IMR-90 (cell line): ENCODE measurements around the gene FAM20A. TPM values are rescaled to one million over a fixed set of nuclear protein-coding genes. Genes with fewer than 3 reads are reported as not detected.

Experiments
- ATAC-seq: fragments of 200-7000 bp; cut with Tn5 transposase; 2 replicates; pipeline ENCODE4 v1.9.1; 2020; ENCODE audit warnings: low read depth, mild to moderate bottlenecking, moderate library complexity
- BruUV-seq: library from RNA; stranded (reverse); fragments of 400-500 nt; replicated peaks from 2 replicates; lab custom pipeline; 2021; lab: Mats Ljungman, UMichigan
- CTCF ChIA-PET: fragments of 300-600 bp; formaldehyde crosslinking; extraction: SDS; loops from one replicate; lab custom pipeline; 2021; ENCODE audit warnings: antibody characterized with exemption; lab: Yijun Ruan, JAX
- POLR2A ChIA-PET: fragments of 300-600 bp; sonication (Branson Sonifier 250); formaldehyde crosslinking; loops from one replicate; lab custom pipeline; 2022; ENCODE audit warnings: antibody characterized with exemption; ENCODE audit not compliant: unreplicated experiment; lab: Charles Lee
- DNase-seq: peaks from one replicate; pipeline ENCODE4 v3.0.0; 2013
- H2AFZ ChIP-seq: replicated peaks from 2 replicates; pipeline ENCODE3; 2013; ENCODE audit warnings: low read length, mild to moderate bottlenecking; ENCODE audit not compliant: poor library complexity
- H2AK5ac ChIP-seq: 2 replicates; pipeline ENCODE4 v1.6.1; 2013; ENCODE audit warnings: low read depth, low read length, inconsistent platforms
- H2AK9ac ChIP-seq: replicated peaks from 2 replicates; pipeline ENCODE3; 2013; ENCODE audit warnings: mild to moderate bottlenecking, low read depth, low read length, moderate library complexity; ENCODE audit not compliant: poor library complexity
- H2BK120ac ChIP-seq: 2 replicates; pipeline ENCODE4 v1.6.1; 2013; ENCODE audit warnings: low read depth, low read length, inconsistent platforms
- H2BK15ac ChIP-seq: 3 replicates; pipeline ENCODE4 v1.6.1; 2013; ENCODE audit warnings: low read depth, low read length, inconsistent platforms
- H2BK20ac ChIP-seq: 2 replicates; pipeline ENCODE4 v1.6.1; 2013; ENCODE audit warnings: low read depth, mild to moderate bottlenecking, inconsistent platforms, low read length, moderate library complexity
- H2BK5ac ChIP-seq: 2 replicates; pipeline ENCODE4 v1.6.1; 2013; ENCODE audit warnings: mild to moderate bottlenecking, low read depth, low read length, inconsistent platforms; ENCODE audit not compliant: poor library complexity, severe bottlenecking
- H3K14ac ChIP-seq: replicated peaks from 2 replicates; pipeline ENCODE4 v1.6.1; 2013; ENCODE audit warnings: low read depth, low read length, inconsistent platforms
- H3K18ac ChIP-seq: 2 replicates; pipeline ENCODE4 v1.6.1; 2013; ENCODE audit warnings: low read depth, low read length, control low read depth
- H3K23ac ChIP-seq: 2 replicates; pipeline ENCODE4 v1.6.1; 2013; ENCODE audit warnings: low read depth, low read length, inconsistent platforms
- H3K27ac ChIP-seq: 2 replicates; pipeline ENCODE4 v1.5.1; 2013; ENCODE audit warnings: mild to moderate bottlenecking, control low read depth, low read length; ENCODE audit not compliant: insufficient read depth
- H3K27me3 ChIP-seq: 2 replicates; pipeline ENCODE4 v1.6.1; 2013; ENCODE audit warnings: low read length; ENCODE audit not compliant: control insufficient read depth, insufficient read depth
- H3K36me3 ChIP-seq: 2 replicates; pipeline ENCODE4 v1.6.1; 2013; ENCODE audit warnings: low read length, mixed read lengths; ENCODE audit not compliant: control insufficient read depth, insufficient read depth
- H3K4ac ChIP-seq: 2 replicates; pipeline ENCODE4 v1.6.1; 2013; ENCODE audit warnings: low read depth, low read length, inconsistent platforms
- H3K4me1 ChIP-seq: 2 replicates; pipeline ENCODE4 v1.6.1; 2013; ENCODE audit warnings: low read length, mixed read lengths; ENCODE audit not compliant: control insufficient read depth, insufficient read depth
- H3K4me2 ChIP-seq: 2 replicates; pipeline ENCODE4 v1.6.1; 2013; ENCODE audit warnings: low read depth, mild to moderate bottlenecking, control low read depth, low read length, moderate library complexity
- H3K4me3 ChIP-seq: 2 replicates; pipeline ENCODE4 v1.5.1; 2013; ENCODE audit warnings: low read depth, mild to moderate bottlenecking, control low read depth, low read length, moderate library complexity; ENCODE audit not compliant: insufficient read depth
- H3K56ac ChIP-seq: 2 replicates; pipeline ENCODE4 v1.6.1; 2013; ENCODE audit warnings: low read length, inconsistent platforms; ENCODE audit not compliant: insufficient read depth; ENCODE audit errors: extremely low read depth
- H3K79me1 ChIP-seq, 2 experiments: 2 replicates each; pipeline ENCODE4 v1.6.1; 2013; ENCODE audit warnings: low read length in 2 of 2, inconsistent platforms in 1 of 2, low read depth in 1 of 2
- H3K9ac ChIP-seq: 2 replicates; pipeline ENCODE4 v1.6.1; 2013; ENCODE audit warnings: low read depth, low read length, control low read depth
- H3K9me1 ChIP-seq: 2 replicates; pipeline ENCODE4 v1.6.1; 2013; ENCODE audit warnings: low read length, inconsistent platforms; ENCODE audit not compliant: insufficient read depth
- H3K9me3 ChIP-seq: 2 replicates; pipeline ENCODE4 v1.6.1; 2013; ENCODE audit warnings: low read length; ENCODE audit not compliant: control insufficient read depth, insufficient read depth
- H4K20me1 ChIP-seq: 2 replicates; pipeline ENCODE4 v1.6.1; 2013; ENCODE audit warnings: low read length, inconsistent platforms; ENCODE audit not compliant: insufficient read depth
- H4K5ac ChIP-seq: 2 replicates; pipeline ENCODE4 v1.6.1; 2013; ENCODE audit warnings: mild to moderate bottlenecking, low read depth, low read length, control low read depth
- H4K8ac ChIP-seq, 2 experiments: 2 replicates each; pipeline ENCODE4 v1.6.1; 2013; ENCODE audit warnings: low read depth in 2 of 2, low read length in 2 of 2, control low read depth in 1 of 2, inconsistent platforms in 1 of 2
- H4K91ac ChIP-seq: 2 replicates; pipeline ENCODE4 v1.6.1; 2013; ENCODE audit warnings: low read depth, low read length, inconsistent platforms; ENCODE audit not compliant: insufficient read depth
- BHLHE40 ChIP-seq: fragments of 150-350 bp; IDR thresholded peaks from 2 replicates; pipeline ENCODE4 v1.6.1; 2016; ENCODE audit warnings: mild to moderate bottlenecking, low read depth, low read length
- CEBPB ChIP-seq: IDR thresholded peaks from 2 replicates; pipeline ENCODE4 v1.6.1; 2012; ENCODE audit warnings: low read depth, low read length, improper control_type of control experiment
- CHD1 ChIP-seq: IDR thresholded peaks from 2 replicates; pipeline ENCODE4 v1.6.1; 2012; ENCODE audit warnings: low read depth, low read length, improper control_type of control experiment
- FOS ChIP-seq: fragments of 150-350 bp; IDR thresholded peaks from 2 replicates; pipeline ENCODE4 v1.6.1; 2016; ENCODE audit warnings: low read depth, low read length
- MAFK ChIP-seq: IDR thresholded peaks from 2 replicates; pipeline ENCODE4 v1.6.1; 2012; ENCODE audit warnings: low read depth, low read length, improper control_type of control experiment
- MAZ ChIP-seq: IDR thresholded peaks from 2 replicates; pipeline ENCODE4 v1.6.1; 2012; ENCODE audit warnings: low read depth, mild to moderate bottlenecking, low read length, improper control_type of control experiment, moderate library complexity, borderline replicate concordance
- NFE2L2 ChIP-seq: fragments of 150-350 bp; IDR thresholded peaks from 2 replicates; pipeline ENCODE4 v1.6.1; 2016; ENCODE audit warnings: low read depth, mild to moderate bottlenecking, low read length
- POLR2A ChIP-seq: IDR thresholded peaks from 2 replicates; pipeline ENCODE4 v1.6.1; 2012; ENCODE audit warnings: mild to moderate bottlenecking, low read depth, low read length
- RCOR1 ChIP-seq: IDR thresholded peaks from 2 replicates; pipeline ENCODE4 v1.6.1; 2012; ENCODE audit warnings: mild to moderate bottlenecking, low read length, improper control_type of control experiment; ENCODE audit not compliant: insufficient replicate concordance
- WGBS, 2 experiments: methylation state at CpG; one replicate each; pipeline versions ENCODE4 v1.1.5 to v1.1.7; 2013; ENCODE audit warnings: missing lambda C conversion rate in 2 of 2; ENCODE audit not compliant: insufficient read length in 1 of 2; ENCODE audit errors: extremely low coverage in 2 of 2; 5-methylcytosine and 5-hydroxymethylcytosine counted together
- dilution Hi-C: fragments of 300-500 bp; cut with HindIII; formaldehyde crosslinking; loops from one replicate; pipeline ENCODE4 v1.14.3; 2018; ENCODE audit warnings: low sequenced_read_pairs; ENCODE audit not compliant: unreplicated experiment
- in situ Hi-C: fragments of 300-500 bp; cut with MboI; formaldehyde crosslinking; loops from 3 replicates; pipeline ENCODE4 v1.14.3; 2019; ENCODE audit warnings: low sequenced_read_pairs, inconsistent platforms, mixed read lengths
- intact Hi-C: fragments of 100-400 bp; cut with micrococcal nuclease; formaldehyde crosslinking; loops from 2 replicates; pipeline ENCODE4 v1.10.0; 2022
- polyA plus RNA-seq, 3 experiments: library from polyadenylated mRNA; depleted of rRNA; stranded (reverse); fragments of >200 nt; gene quantifications; 2 replicates each; pipeline ENCODE4 v1.2.3, GENCODE V29; 2012; ENCODE audit warnings: low replicate concordance in 1 of 3
- total RNA-seq: library from RNA; depleted of rRNA; stranded (reverse); fragments of >200 nt; gene quantifications from 2 replicates; pipeline ENCODE4 v1.2.3, GENCODE V29; 2012
- TF ChIP-seq, protein P1 (sequence below): fragments of 150-350 bp; IDR thresholded peaks from 2 replicates; pipeline ENCODE4 v1.6.1; 2017; ENCODE audit warnings: mild to moderate bottlenecking, antibody characterized with exemption, low read length, low read depth
- TF ChIP-seq, protein P2 (sequence below): fragments of 150-350 bp; IDR thresholded peaks from 2 replicates; pipeline ENCODE4 v1.6.1; 2016; ENCODE audit warnings: low read depth, mild to moderate bottlenecking, low read length, moderate library complexity, borderline replicate concordance
- TF ChIP-seq, protein P3 (sequence below): conservative IDR thresholded peaks from 2 replicates; pipeline ENCODE4 v1.5.1; 2012; ENCODE audit warnings: mild to moderate bottlenecking, low read depth, low read length, improper control_type of control experiment

FAM20A gene
- total and polyA plus RNA-seq, 2 of the 4 experiments (the other 2 are of a cell fraction), result not detected

DNA sequence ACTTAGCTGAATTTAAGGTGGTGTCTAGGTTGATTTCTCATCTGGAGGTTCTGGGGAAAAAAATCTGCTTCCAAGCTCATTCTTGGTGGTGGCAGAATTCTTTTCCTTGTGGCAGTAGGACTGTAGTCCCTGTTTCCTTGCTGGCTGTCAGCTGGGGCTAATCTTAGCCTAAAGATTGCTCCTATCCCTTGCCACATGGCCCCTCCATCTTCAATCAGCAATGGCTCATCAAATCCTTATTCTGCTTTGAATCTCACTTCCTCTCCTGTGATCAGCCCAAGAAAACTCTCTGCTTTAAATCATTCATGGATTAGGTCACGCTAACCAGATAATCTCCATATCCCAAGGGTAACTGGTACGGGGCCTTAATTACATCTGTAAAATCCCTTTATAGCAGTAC, 6.6 kb downstream of the FAM20A start:
- POLR2A ChIA-PET, result no interaction called here
- dilution Hi-C loops, result no loop called here
- CTCF ChIA-PET, result no interaction called here

More for the DNA sequence above, 6.6 kb downstream of the FAM20A start:
- no peaks in the 10 kb centered on the region for H3K9me3 ChIP-seq
- H3K4me1 ChIP-seq, result no peaks in the 10 kb centered on the region
- no peak overlapping the region for H3K56ac ChIP-seq
- in situ Hi-C loops, result no loop called here
- H3K23ac ChIP-seq, result no peak overlapping the region
- no peak overlapping the region for H2BK20ac ChIP-seq
- H2AK9ac ChIP-seq, result no peak overlapping the region
- peaks cover 18% of the 10 kb centered on the region for H3K27me3 ChIP-seq
- ATAC-seq, result no peak
- H3K9me1 ChIP-seq, result no peaks in the 10 kb centered on the region
- no peak overlapping the region for H3K4ac ChIP-seq
- no peak overlapping the region for H2BK120ac ChIP-seq
- H3K27ac ChIP-seq, result no peak overlapping the region
- no peak overlapping the region for H4K5ac ChIP-seq
- TF ChIP-seq POLR2A (no peak), MAZ (no peak), CEBPB (no peak), NFE2L2 (no peak), MAFK (no peak), BHLHE40 (no peak), FOS (no peak), RCOR1 (no peak), CHD1 (no peak)
- TF ChIP-seq, protein P1, sequence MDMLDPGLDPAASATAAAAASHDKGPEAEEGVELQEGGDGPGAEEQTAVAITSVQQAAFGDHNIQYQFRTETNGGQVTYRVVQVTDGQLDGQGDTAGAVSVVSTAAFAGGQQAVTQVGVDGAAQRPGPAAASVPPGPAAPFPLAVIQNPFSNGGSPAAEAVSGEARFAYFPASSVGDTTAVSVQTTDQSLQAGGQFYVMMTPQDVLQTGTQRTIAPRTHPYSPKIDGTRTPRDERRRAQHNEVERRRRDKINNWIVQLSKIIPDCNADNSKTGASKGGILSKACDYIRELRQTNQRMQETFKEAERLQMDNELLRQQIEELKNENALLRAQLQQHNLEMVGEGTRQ, result no peak
- TF ChIP-seq, protein P2, sequence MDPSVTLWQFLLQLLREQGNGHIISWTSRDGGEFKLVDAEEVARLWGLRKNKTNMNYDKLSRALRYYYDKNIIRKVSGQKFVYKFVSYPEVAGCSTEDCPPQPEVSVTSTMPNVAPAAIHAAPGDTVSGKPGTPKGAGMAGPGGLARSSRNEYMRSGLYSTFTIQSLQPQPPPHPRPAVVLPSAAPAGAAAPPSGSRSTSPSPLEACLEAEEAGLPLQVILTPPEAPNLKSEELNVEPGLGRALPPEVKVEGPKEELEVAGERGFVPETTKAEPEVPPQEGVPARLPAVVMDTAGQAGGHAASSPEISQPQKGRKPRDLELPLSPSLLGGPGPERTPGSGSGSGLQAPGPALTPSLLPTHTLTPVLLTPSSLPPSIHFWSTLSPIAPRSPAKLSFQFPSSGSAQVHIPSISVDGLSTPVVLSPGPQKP, result no peak
- TF ChIP-seq, protein P3, sequence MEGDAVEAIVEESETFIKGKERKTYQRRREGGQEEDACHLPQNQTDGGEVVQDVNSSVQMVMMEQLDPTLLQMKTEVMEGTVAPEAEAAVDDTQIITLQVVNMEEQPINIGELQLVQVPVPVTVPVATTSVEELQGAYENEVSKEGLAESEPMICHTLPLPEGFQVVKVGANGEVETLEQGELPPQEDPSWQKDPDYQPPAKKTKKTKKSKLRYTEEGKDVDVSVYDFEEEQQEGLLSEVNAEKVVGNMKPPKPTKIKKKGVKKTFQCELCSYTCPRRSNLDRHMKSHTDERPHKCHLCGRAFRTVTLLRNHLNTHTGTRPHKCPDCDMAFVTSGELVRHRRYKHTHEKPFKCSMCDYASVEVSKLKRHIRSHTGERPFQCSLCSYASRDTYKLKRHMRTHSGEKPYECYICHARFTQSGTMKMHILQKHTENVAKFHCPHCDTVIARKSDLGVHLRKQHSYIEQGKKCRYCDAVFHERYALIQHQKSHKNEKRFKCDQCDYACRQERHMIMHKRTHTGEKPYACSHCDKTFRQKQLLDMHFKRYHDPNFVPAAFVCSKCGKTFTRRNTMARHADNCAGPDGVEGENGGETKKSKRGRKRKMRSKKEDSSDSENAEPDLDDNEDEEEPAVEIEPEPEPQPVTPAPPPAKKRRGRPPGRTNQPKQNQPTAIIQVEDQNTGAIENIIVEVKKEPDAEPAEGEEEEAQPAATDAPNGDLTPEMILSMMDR, result no peak
- no peaks in the 10 kb centered on the region for H3K36me3 ChIP-seq
- no peaks in the 10 kb centered on the region for H3K79me1 ChIP-seq
- no peaks in the 10 kb centered on the region for H4K20me1 ChIP-seq
- no peak overlapping the region for H3K14ac ChIP-seq
- H4K91ac ChIP-seq, result no peak overlapping the region
- no peak overlapping the region for H2BK5ac ChIP-seq
- no peak overlapping the region for H3K9ac ChIP-seq
- no peak overlapping the region for H3K4me2 ChIP-seq
- BruUV-seq, result no TSS peak
- no peak overlapping the region for H3K18ac ChIP-seq
- no peak overlapping the region for H2BK15ac ChIP-seq
- intact Hi-C loops, result no loop called here
- no peak overlapping the region for H3K4me3 ChIP-seq
- no peak overlapping the region for H2AK5ac ChIP-seq
- no CpG with 5 or more reads among the region's 2 CpGs for WGBS, 2 experiments
- H4K8ac ChIP-seq, result no peak overlapping the region
- no peak overlapping the region for H2AFZ ChIP-seq
- no peak for DNase-seq
